Pancreas (tissue), 10 donors: Measurements from ENCODE around the gene NSD1. TPM values are rescaled to one million over a fixed set of nuclear protein-coding genes. Genes with fewer than 3 reads are reported as not detected.

Experiments used
- ATAC-seq, 4 donors: fragments of 200-7000 bp; cut with Tn5 transposase; one replicate each; pipeline versions ENCODE4 v1.8.0 to v1.9.1; 2020; ENCODE audit warnings: mild to moderate bottlenecking in 4 of 4, moderate library complexity in 4 of 4
- DNase-seq, 6 donors: peaks; one replicate each; pipeline ENCODE4 v3.0.0-alpha.2; 2020
- FAIRE-seq: peaks from 2 replicates; lab custom pipeline; 2012; peaks lifted over from hg19 to GRCh38; lab: Jason Lieb, UNC
- H3K27ac ChIP-seq, 4 donors: fragments of 200-600 bp; sonication (generic); 1 replicate in 3 of 4; 2 replicates in 1 of 4; pipeline versions ENCODE4 v1.5.0 to v1.8.0; 2020
- H3K27me3 ChIP-seq, 4 donors: fragments of 200-600 bp; one replicate each; pipeline ENCODE4 v1.8.0; 2021
- H3K36me3 ChIP-seq, 3 donors: fragments of 200-600 bp; sonication (generic) in 1 of 3; one replicate each; pipeline versions ENCODE4 v1.5.0 to v1.8.0; 2020 to 2021
- H3K4me1 ChIP-seq, 3 donors: fragments of 200-600 bp; one replicate each; pipeline ENCODE4 v1.8.0; 2021
- H3K4me3 ChIP-seq, 4 donors: fragments of 200-600 bp; sonication (generic) in 2 of 4; one replicate each; pipeline versions ENCODE4 v1.5.0 to v1.8.0; 2020 to 2021
- H3K9me3 ChIP-seq, 4 donors: fragments of 200-600 bp; one replicate each; pipeline ENCODE4 v1.8.0; 2021
- CTCF ChIP-seq, 4 donors: fragments of 200-600 bp; sonication (generic) in 3 of 4; IDR thresholded peaks; one replicate each; pipeline versions ENCODE4 v1.5.0 to v1.8.0; 2021; ENCODE audit warnings: antibody characterized with exemption in 4 of 4
- WGBS, 2 donors: extraction: QIAGEN DNeasy Blood & Tissue Kit; methylation state at CpG; one replicate each; pipeline ENCODE4 v1.1.7; 2013; 5-methylcytosine and 5-hydroxymethylcytosine counted together
- intact Hi-C, 3 donors: fragments of 100-400 bp; cut with DNase I; formaldehyde crosslinking; loops; one replicate each; pipeline versions ENCODE4 v1.11.1 to v1.14.2; 2022
- polyA plus RNA-seq, 2 donors: library from polyadenylated mRNA; stranded (reverse); fragments of 200-250 nt; gene quantifications; one replicate each; pipeline ENCODE4 v1.2.3, GENCODE V29; 2013
- total RNA-seq, 6 donors: library from RNA; stranded (reverse); fragmentation: NEBNext Ultra II Directional in 4 of 6; extraction: Animal tissue kit (Norgen Biotek cat#: 25700) in 4 of 6; gene quantifications; one replicate each; pipeline versions ENCODE4 v1.2.1 to v1.2.4, GENCODE V29; 2021 to 2023
- donor health status: healthy with polysubstance abuse.
- donor health status: DM: no; HTN: no; CAD: no; lungs with moderate emphysema.
- donor health status: DM: no; HTN: no; CAD: no.
- donor health status: control.
- donor health status: control.
- donor health status: Bipolar disorder and iron deficiency.
- donor health status: DM: yes; HTN: yes; CAD: no.
- donor health status: DM: no; HTN: no; CAD: no.
- donor health status: DM: no; HTN: no; CAD: no.
- donor health status: DM: yes; HTN: yes; CAD: no.

Gene NSD1
- total and polyA plus RNA-seq, 8 donors = 6.9 to 51.2 (median 33.5) TPM

- no peaks in the 10 kb centered on the region for H3K9me3 ChIP-seq
- peak in 4 of 6 donors; percentile 29 to 83 (median 44) for DNase-seq
- ATAC-seq = no peak
- no peak overlapping the region for H3K27ac ChIP-seq
- TF ChIP-seq CTCF (IDR thresholded peaks at IDR 0.05) = no peak
- peaks cover 15 to 34% (median 16%) of the 10 kb centered on the region in 3 donors for H3K4me1 ChIP-seq
- no peaks in the 10 kb centered on the region for H3K27me3 ChIP-seq
- WGBS, 2 donors = 93% methylated on average over 12 to 13 of the region's 13 CpGs
- peaks cover 0 to 12% (median 7%) of the 10 kb centered on the region in 3 donors for H3K36me3 ChIP-seq
- no peak overlapping the region for H3K4me3 ChIP-seq
- FAIRE-seq = no peak
- intact Hi-C loops = loop anchor here in 1 of 3 donors (10.0 kb wide), 2 partner anchors 74 to 144 kb away; partner anchors contain the start of gene SLC34A1
These were observed 176.8 kb downstream of the NSD1 start for GRCh38 chr5:177310332-177310731.

- peak in 2 of 6 donors; percentile 28 to 47 for DNase-seq
These were observed 177.3 kb downstream of the NSD1 start for GRCh38 chr5:177310757-177311391.

GRCh38 chr5:177311392-177311722, 177.8 kb downstream of the NSD1 start:
- Histone ChIP-seq H3K4me3 (peak overlapping the region; percentile 20 to 50 (median 32)), H3K27ac (no peak overlapping the region), H3K36me3 (peaks cover 0 to 12% (median 5%) of the 10 kb centered on the region in 3 donors), H3K27me3 (no peaks in the 10 kb centered on the region), H3K9me3 (no peaks in the 10 kb centered on the region), H3K4me1 (peaks cover 11 to 32% (median 12%) of the 10 kb centered on the region in 3 donors)
- no peak for ATAC-seq
- WGBS, 2 donors = 16 to 48% methylated on average over 13 to 23 of the region's 23 CpGs
- intact Hi-C loops = loop anchor here in 1 of 3 donors (10.0 kb wide), 2 partner anchors 73 to 143 kb away; partner anchors contain the start of gene SLC34A1
- FAIRE-seq = no peak
- peak in 2 of 6 donors; percentile 67 to 82 for DNase-seq
- no peak for TF ChIP-seq CTCF (IDR thresholded peaks at IDR 0.05)

More at GRCh38 chr5:177310757-177311391, 177.3 kb downstream of the NSD1 start:
- Histone ChIP-seq H3K4me3 (peak overlapping the region in 1 of 4 donors; percentile 50), H3K27ac (no peak overlapping the region), H3K9me3 (no peaks in the 10 kb centered on the region), H3K36me3 (peaks cover 0 to 12% (median 7%) of the 10 kb centered on the region in 3 donors), H3K27me3 (no peaks in the 10 kb centered on the region), H3K4me1 (peaks cover 11 to 32% (median 12%) of the 10 kb centered on the region in 3 donors)
- intact Hi-C loops = loop anchor here in 1 of 3 donors (10.0 kb wide), 2 partner anchors 74 to 144 kb away; partner anchors contain the start of gene SLC34A1
- 52 to 55% methylated on average over 13 to 19 of the region's 20 CpGs for WGBS, 2 donors
- TF ChIP-seq CTCF (IDR thresholded peaks at IDR 0.05) = no peak
- no peak for FAIRE-seq
- no peak for ATAC-seq

- Histone ChIP-seq H3K4me3 (peak within 1 kb of the TSS; percentile 20 to 50 (median 32)), H3K27me3 (no peaks in the 10 kb centered on the region), H3K4me1 (peaks cover 11 to 32% (median 12%) of the 10 kb centered on the region in 3 donors), H3K36me3 (peaks cover 0 to 6% (median 0%) of the 10 kb centered on the region in 3 donors), H3K9me3 (no peaks in the 10 kb centered on the region), H3K27ac (no peak within 1 kb of the TSS)
- peak; percentile 92 to 95 (median 94) for DNase-seq
- peak; percentile 61 to 93 (median 85) for ATAC-seq
- intact Hi-C loops = loop anchor here in 1 of 3 donors (10.0 kb wide), 2 partner anchors 73 to 143 kb away; partner anchors contain the start of gene SLC34A1
- TF ChIP-seq CTCF (IDR thresholded peaks at IDR 0.05) = no peak
- FAIRE-seq = no peak
- 9 to 20% methylated on average over 70 to 78 of the region's 78 CpGs for WGBS, 2 donors
These were observed 178.4 kb downstream of the NSD1 start, which contains the start of gene MXD3 for GRCh38 chr5:177311723-177312648. TSS of gene MXD3 (minus strand) at chr5:177311898. CDS start at chr5:177311830, 68 bp downstream.
